ENCODE results near the gene HYDIN. TPM values are rescaled to one million over a fixed set of nuclear protein-coding genes. Genes with fewer than 3 reads are reported as not detected.

HYDIN gene
- total and polyA plus RNA-seq, 9 of the 15 experiments (the other 6 are each of a cell fraction or from before 2014, with no cell fraction given) = 0.08 to 0.43 (median 0.14) TPM; not detected in 1

DNA sequence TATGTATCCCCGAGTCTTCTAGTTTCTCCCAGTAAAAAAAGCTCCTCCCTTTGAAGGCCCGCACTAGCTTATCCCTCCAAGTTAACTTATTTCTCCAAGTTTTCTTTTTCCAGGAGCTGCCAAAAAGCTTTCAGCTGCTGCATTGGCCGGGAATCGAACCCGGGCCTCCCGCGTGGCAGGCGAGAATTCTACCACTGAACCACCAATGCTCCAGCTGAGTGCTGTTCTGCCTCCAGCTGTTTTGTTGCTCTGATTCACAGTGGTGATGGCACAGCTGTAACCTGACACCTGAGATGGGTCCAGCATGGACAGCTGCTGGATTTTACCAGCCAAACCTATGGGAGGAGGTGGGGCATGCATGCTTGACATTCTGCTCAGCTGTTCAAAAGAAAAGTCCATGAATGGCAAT lies 451.6 kb downstream of the HYDIN start (continued):
- TF ChIP-seq, protein P1, sequence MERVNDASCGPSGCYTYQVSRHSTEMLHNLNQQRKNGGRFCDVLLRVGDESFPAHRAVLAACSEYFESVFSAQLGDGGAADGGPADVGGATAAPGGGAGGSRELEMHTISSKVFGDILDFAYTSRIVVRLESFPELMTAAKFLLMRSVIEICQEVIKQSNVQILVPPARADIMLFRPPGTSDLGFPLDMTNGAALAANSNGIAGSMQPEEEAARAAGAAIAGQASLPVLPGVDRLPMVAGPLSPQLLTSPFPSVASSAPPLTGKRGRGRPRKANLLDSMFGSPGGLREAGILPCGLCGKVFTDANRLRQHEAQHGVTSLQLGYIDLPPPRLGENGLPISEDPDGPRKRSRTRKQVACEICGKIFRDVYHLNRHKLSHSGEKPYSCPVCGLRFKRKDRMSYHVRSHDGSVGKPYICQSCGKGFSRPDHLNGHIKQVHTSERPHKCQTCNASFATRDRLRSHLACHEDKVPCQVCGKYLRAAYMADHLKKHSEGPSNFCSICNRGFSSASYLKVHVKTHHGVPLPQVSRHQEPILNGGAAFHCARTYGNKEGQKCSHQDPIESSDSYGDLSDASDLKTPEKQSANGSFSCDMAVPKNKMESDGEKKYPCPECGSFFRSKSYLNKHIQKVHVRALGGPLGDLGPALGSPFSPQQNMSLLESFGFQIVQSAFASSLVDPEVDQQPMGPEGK (CRISPR knock-in tag; IDR thresholded peaks at IDR 0.05; ENCODE audit: borderline replicate concordance) = no peak
- no peak for TF ChIP-seq BRD9 (IDR thresholded peaks at IDR 0.05; ENCODE audit: low read depth, partially characterized antibody)
- TF ChIP-seq E2F4 (CRISPR knock-in tag; IDR thresholded peaks at IDR 0.05; ENCODE audit: low read depth) = no peak
- TF ChIP-seq ZNF354B (CRISPR knock-in tag; IDR thresholded peaks at IDR 0.05) = no peak
- no peak for TF ChIP-seq ZBTB34 (CRISPR knock-in tag; IDR thresholded peaks at IDR 0.05)
- TF ChIP-seq PHB2 (IDR thresholded peaks at IDR 0.05; ENCODE audit: low read depth) = no peak
- no peak for TF ChIP-seq KAT7 (CRISPR knock-in tag; IDR thresholded peaks at IDR 0.05; ENCODE audit: borderline replicate concordance)
- no peak for TF ChIP-seq SRSF9 (IDR thresholded peaks at IDR 0.05; ENCODE audit: borderline replicate concordance, low read depth, low read length)
- TF ChIP-seq, protein P2, sequence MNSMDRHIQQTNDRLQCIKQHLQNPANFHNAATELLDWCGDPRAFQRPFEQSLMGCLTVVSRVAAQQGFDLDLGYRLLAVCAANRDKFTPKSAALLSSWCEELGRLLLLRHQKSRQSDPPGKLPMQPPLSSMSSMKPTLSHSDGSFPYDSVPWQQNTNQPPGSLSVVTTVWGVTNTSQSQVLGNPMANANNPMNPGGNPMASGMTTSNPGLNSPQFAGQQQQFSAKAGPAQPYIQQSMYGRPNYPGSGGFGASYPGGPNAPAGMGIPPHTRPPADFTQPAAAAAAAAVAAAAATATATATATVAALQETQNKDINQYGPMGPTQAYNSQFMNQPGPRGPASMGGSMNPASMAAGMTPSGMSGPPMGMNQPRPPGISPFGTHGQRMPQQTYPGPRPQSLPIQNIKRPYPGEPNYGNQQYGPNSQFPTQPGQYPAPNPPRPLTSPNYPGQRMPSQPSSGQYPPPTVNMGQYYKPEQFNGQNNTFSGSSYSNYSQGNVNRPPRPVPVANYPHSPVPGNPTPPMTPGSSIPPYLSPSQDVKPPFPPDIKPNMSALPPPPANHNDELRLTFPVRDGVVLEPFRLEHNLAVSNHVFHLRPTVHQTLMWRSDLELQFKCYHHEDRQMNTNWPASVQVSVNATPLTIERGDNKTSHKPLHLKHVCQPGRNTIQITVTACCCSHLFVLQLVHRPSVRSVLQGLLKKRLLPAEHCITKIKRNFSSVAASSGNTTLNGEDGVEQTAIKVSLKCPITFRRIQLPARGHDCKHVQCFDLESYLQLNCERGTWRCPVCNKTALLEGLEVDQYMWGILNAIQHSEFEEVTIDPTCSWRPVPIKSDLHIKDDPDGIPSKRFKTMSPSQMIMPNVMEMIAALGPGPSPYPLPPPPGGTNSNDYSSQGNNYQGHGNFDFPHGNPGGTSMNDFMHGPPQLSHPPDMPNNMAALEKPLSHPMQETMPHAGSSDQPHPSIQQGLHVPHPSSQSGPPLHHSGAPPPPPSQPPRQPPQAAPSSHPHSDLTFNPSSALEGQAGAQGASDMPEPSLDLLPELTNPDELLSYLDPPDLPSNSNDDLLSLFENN (IDR thresholded peaks at IDR 0.05; ENCODE audit: low read depth in 2 of 2, low read length in 2 of 2) = no peak
- no peak for TF ChIP-seq DIDO1 (tag; IDR thresholded peaks at IDR 0.05; ENCODE audit: low read depth)
- no peak for TF ChIP-seq MYBL2 (IDR thresholded peaks at IDR 0.05; ENCODE audit: low read depth)
- TF ChIP-seq MYBL2 (CRISPR knock-in tag; IDR thresholded peaks at IDR 0.05; ENCODE audit: borderline replicate concordance) = no peak
- TF ChIP-seq, protein P3, sequence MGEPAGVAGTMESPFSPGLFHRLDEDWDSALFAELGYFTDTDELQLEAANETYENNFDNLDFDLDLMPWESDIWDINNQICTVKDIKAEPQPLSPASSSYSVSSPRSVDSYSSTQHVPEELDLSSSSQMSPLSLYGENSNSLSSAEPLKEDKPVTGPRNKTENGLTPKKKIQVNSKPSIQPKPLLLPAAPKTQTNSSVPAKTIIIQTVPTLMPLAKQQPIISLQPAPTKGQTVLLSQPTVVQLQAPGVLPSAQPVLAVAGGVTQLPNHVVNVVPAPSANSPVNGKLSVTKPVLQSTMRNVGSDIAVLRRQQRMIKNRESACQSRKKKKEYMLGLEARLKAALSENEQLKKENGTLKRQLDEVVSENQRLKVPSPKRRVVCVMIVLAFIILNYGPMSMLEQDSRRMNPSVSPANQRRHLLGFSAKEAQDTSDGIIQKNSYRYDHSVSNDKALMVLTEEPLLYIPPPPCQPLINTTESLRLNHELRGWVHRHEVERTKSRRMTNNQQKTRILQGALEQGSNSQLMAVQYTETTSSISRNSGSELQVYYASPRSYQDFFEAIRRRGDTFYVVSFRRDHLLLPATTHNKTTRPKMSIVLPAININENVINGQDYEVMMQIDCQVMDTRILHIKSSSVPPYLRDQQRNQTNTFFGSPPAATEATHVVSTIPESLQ (CRISPR knock-in tag; IDR thresholded peaks at IDR 0.05) = no peak
- TF ChIP-seq, protein P4, sequence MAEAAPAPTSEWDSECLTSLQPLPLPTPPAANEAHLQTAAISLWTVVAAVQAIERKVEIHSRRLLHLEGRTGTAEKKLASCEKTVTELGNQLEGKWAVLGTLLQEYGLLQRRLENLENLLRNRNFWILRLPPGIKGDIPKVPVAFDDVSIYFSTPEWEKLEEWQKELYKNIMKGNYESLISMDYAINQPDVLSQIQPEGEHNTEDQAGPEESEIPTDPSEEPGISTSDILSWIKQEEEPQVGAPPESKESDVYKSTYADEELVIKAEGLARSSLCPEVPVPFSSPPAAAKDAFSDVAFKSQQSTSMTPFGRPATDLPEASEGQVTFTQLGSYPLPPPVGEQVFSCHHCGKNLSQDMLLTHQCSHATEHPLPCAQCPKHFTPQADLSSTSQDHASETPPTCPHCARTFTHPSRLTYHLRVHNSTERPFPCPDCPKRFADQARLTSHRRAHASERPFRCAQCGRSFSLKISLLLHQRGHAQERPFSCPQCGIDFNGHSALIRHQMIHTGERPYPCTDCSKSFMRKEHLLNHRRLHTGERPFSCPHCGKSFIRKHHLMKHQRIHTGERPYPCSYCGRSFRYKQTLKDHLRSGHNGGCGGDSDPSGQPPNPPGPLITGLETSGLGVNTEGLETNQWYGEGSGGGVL (CRISPR knock-in tag; IDR thresholded peaks at IDR 0.05) = no peak
- no peak for TF ChIP-seq GATA2 (CRISPR knock-in tag; IDR thresholded peaks at IDR 0.05)
- TF ChIP-seq POLR2AphosphoS5 (IDR thresholded peaks at IDR 0.05; ENCODE audit: control insufficient read depth, insufficient read depth, low read depth, low read length) = no peak
